H9 (cell line): Measurements from ENCODE around the gene EFCAB14. TPM values are rescaled to one million over a fixed set of nuclear protein-coding genes. Genes with fewer than 3 reads are reported as not detected.

Experiments used
- DNase-seq: peaks from one replicate; pipeline ENCODE4 v3.0.0-alpha.2; 2017
- H2AFZ ChIP-seq: one replicate; pipeline ENCODE4 v1.6.1; 2013; ENCODE audit warnings: mild to moderate bottlenecking, low read length, control low read depth, moderate library complexity
- H2AK5ac ChIP-seq: 2 replicates; pipeline ENCODE4 v1.6.1; 2013; ENCODE audit warnings: low read length, control low read depth, mixed read lengths; ENCODE audit not compliant: insufficient read length
- H2BK120ac ChIP-seq: one replicate; pipeline ENCODE4 v1.6.1; 2013; ENCODE audit warnings: low read depth, mild to moderate bottlenecking, low read length, control low read depth, inconsistent platforms; ENCODE audit not compliant: poor library complexity, severe bottlenecking
- H2BK12ac ChIP-seq: 2 replicates; pipeline ENCODE4 v1.6.1; 2013; ENCODE audit warnings: low read length, control low read depth, mixed read lengths, low read depth; ENCODE audit not compliant: insufficient read length
- H2BK15ac ChIP-seq: 2 replicates; pipeline ENCODE4 v1.6.1; 2013; ENCODE audit warnings: low read depth, low read length, control low read depth
- H2BK20ac ChIP-seq: one replicate; pipeline ENCODE4 v1.6.1; 2013; ENCODE audit warnings: low read depth, mild to moderate bottlenecking, low read length, control low read depth, inconsistent platforms; ENCODE audit not compliant: poor library complexity, severe bottlenecking
- H2BK5ac ChIP-seq: 2 replicates; pipeline ENCODE4 v1.6.1; 2013; ENCODE audit warnings: low read length, control low read depth, mixed read lengths; ENCODE audit not compliant: insufficient read length
- H3K14ac ChIP-seq: 2 replicates; pipeline ENCODE4 v1.6.1; 2013; ENCODE audit warnings: low read length, control low read depth; ENCODE audit not compliant: insufficient read depth
- H3K18ac ChIP-seq: 2 replicates; pipeline ENCODE4 v1.6.1; 2013; ENCODE audit warnings: low read depth, mild to moderate bottlenecking, mixed read lengths, low read length, control low read depth; ENCODE audit not compliant: insufficient read length
- H3K23ac ChIP-seq: 2 replicates; pipeline ENCODE4 v1.6.1; 2013; ENCODE audit warnings: low read length, control low read depth, mixed read lengths, low read depth; ENCODE audit not compliant: insufficient read length
- H3K23me2 ChIP-seq: 2 replicates; pipeline ENCODE4 v1.6.1; 2013; ENCODE audit warnings: low read depth, mild to moderate bottlenecking, mixed read lengths, low read length, control low read depth; ENCODE audit not compliant: insufficient read length, poor library complexity, severe bottlenecking
- H3K27ac ChIP-seq: 2 replicates; pipeline ENCODE4 v1.5.1; 2013; ENCODE audit warnings: low read length, control low read depth, mixed read lengths, low read depth; ENCODE audit not compliant: insufficient read length
- H3K27me3 ChIP-seq: 2 replicates; pipeline ENCODE4 v1.6.1; 2013; ENCODE audit warnings: low read length, control low read depth, inconsistent platforms; ENCODE audit not compliant: insufficient read depth
- H3K4ac ChIP-seq: 2 replicates; pipeline ENCODE4 v1.6.1; 2013; ENCODE audit warnings: low read depth, mild to moderate bottlenecking, control low read depth, inconsistent platforms, low read length, moderate library complexity
- H3K4me1 ChIP-seq: 2 replicates; pipeline ENCODE4 v1.6.1; 2013; ENCODE audit warnings: low read length, control low read depth, inconsistent platforms; ENCODE audit not compliant: insufficient read depth
- H3K4me2 ChIP-seq: 2 replicates; pipeline ENCODE4 v1.6.1; 2013; ENCODE audit warnings: low read length, control low read depth, mixed read lengths; ENCODE audit not compliant: insufficient read length, insufficient read depth
- H3K56ac ChIP-seq: 2 replicates; pipeline ENCODE4 v1.6.1; 2013; ENCODE audit warnings: low read depth, mild to moderate bottlenecking, mixed read lengths, low read length, control low read depth; ENCODE audit not compliant: insufficient read length
- H3K79me1 ChIP-seq: 2 replicates; pipeline ENCODE4 v1.6.1; 2013; ENCODE audit warnings: low read depth, mild to moderate bottlenecking, moderate library complexity, low read length, control low read depth, inconsistent platforms; ENCODE audit not compliant: insufficient read depth, poor library complexity, severe bottlenecking
- H3K79me2 ChIP-seq: 2 replicates; pipeline ENCODE4 v1.6.1; 2013; ENCODE audit warnings: low read length, control low read depth, inconsistent platforms; ENCODE audit not compliant: insufficient read depth
- H3K9ac ChIP-seq: 2 replicates; pipeline ENCODE4 v1.6.1; 2013; ENCODE audit warnings: low read length, control low read depth, mixed read lengths; ENCODE audit not compliant: insufficient read length; ENCODE audit errors: extremely low read depth
- H3K9me3 ChIP-seq: one replicate; pipeline ENCODE4 v1.6.1; 2013; ENCODE audit warnings: low read depth, low read length, inconsistent platforms; ENCODE audit not compliant: control insufficient read depth
- H3T11ph ChIP-seq: one replicate; pipeline ENCODE4 v1.6.1; 2013; ENCODE audit warnings: mild to moderate bottlenecking, low read length, control low read depth, inconsistent platforms
- H4K20me1 ChIP-seq: one replicate; pipeline ENCODE4 v1.6.1; 2013; ENCODE audit not compliant: control insufficient read depth, insufficient read length, insufficient read depth
- H4K5ac ChIP-seq: 2 replicates; pipeline ENCODE4 v1.6.1; 2013; ENCODE audit warnings: low read depth, mild to moderate bottlenecking, mixed read lengths, low read length, control low read depth; ENCODE audit not compliant: insufficient read length
- H4K8ac ChIP-seq: replicated peaks from 2 replicates; pipeline ENCODE4 v1.6.1; 2013; ENCODE audit warnings: low read length, control low read depth, mixed read lengths, low read depth; ENCODE audit not compliant: insufficient read length
- H4K91ac ChIP-seq: 2 replicates; pipeline ENCODE4 v1.6.1; 2013; ENCODE audit warnings: low read depth, mild to moderate bottlenecking, moderate library complexity, mixed read lengths, low read length, control low read depth; ENCODE audit not compliant: insufficient read length
- H3K27ac Mint-ChIP-seq, 3 experiments: 2 replicates in 2 of 3; 3 replicates in 1 of 3; pipeline ENCODE4 v1.8.0; 2020 to 2021; ENCODE audit warnings: mixed read lengths in 3 of 3, mild to moderate bottlenecking in 1 of 3, moderate library complexity in 1 of 3
- H3K27me3 Mint-ChIP-seq: 2 replicates; pipeline ENCODE4 v1.8.0; 2021; ENCODE audit warnings: low read depth, mild to moderate bottlenecking, moderate library complexity, mixed read lengths
- H3K36me3 Mint-ChIP-seq, 3 experiments: 2 replicates in 2 of 3; 3 replicates in 1 of 3; pipeline ENCODE4 v1.8.0; 2020 to 2021; ENCODE audit warnings: low read depth in 3 of 3, mixed read lengths in 3 of 3; ENCODE audit not compliant: insufficient read depth in 1 of 3
- H3K4me1 Mint-ChIP-seq, 2 experiments: 2 replicates each; pipeline ENCODE4 v1.8.0; 2020; ENCODE audit warnings: mixed read lengths in 2 of 2
- H3K4me3 Mint-ChIP-seq, 2 experiments: 2 replicates in 1 of 2; 3 replicates in 1 of 2; pipeline ENCODE4 v1.8.0; 2020 to 2021; ENCODE audit warnings: mild to moderate bottlenecking in 2 of 2, mixed read lengths in 2 of 2, moderate library complexity in 1 of 2
- H3K9me3 Mint-ChIP-seq, 2 experiments: 2 replicates in 1 of 2; 3 replicates in 1 of 2; pipeline ENCODE4 v1.8.0; 2020; ENCODE audit warnings: mild to moderate bottlenecking in 2 of 2, mixed read lengths in 2 of 2, moderate library complexity in 1 of 2
- CTCF ChIP-seq: fragments of 200-600 bp; sonication (generic); conservative IDR thresholded peaks from 3 replicates; pipeline ENCODE4 v1.8.0; 2021; ENCODE audit warnings: antibody characterized with exemption, mild to moderate bottlenecking
- total RNA-seq: library from RNA; stranded (reverse); gene quantifications from 2 replicates; pipeline ENCODE4 v1.2.1, GENCODE V29; 2021

The EFCAB14 gene
- total RNA-seq, 1 experiment from 2014 or later, result 42.2 TPM

GRCh38 chr1:46761740-46762139 lies 42.8 kb upstream of the EFCAB14 start:
- no peak overlapping the region for H3K18ac ChIP-seq
- Mint-ChIP-seq H3K9me3 (peaks cover 0 to 17% of the 10 kb centered on the region in 2 experiments; a peak in 4 of 5 replicates), H3K27ac (no peak overlapping the region), H3K27me3 (peaks cover 13% of the 10 kb centered on the region), H3K4me3 (no peak overlapping the region), H3K4me1 (peaks cover 18 to 19% of the 10 kb centered on the region in 2 experiments), H3K36me3 (no peaks in the 10 kb centered on the region; a peak in 1 of 7 replicates)
- no peak overlapping the region for H3K4ac ChIP-seq
- no peak for DNase-seq
- H4K91ac ChIP-seq, result no peak overlapping the region
- no peaks in the 10 kb centered on the region for H3K27me3 ChIP-seq
- peaks cover 9% of the 10 kb centered on the region; the same call in 1 of the 2 replicates for H3K4me1 ChIP-seq
- H3K23ac ChIP-seq, result no peak overlapping the region
- H3K9ac ChIP-seq, result no peak overlapping the region
- no peak overlapping the region for H3K4me2 ChIP-seq
- no peak overlapping the region for H2AFZ ChIP-seq
- H3K56ac ChIP-seq, result no peak overlapping the region
- H2BK5ac ChIP-seq, result no peak overlapping the region
- H4K20me1 ChIP-seq, result no peaks in the 10 kb centered on the region
- H3K23me2 ChIP-seq, result no peaks in the 10 kb centered on the region
- TF ChIP-seq CTCF, result no peak
- no peak overlapping the region for H4K8ac ChIP-seq
- H2BK120ac ChIP-seq, result no peak overlapping the region
- H3K79me2 ChIP-seq, result no peaks in the 10 kb centered on the region
- no peak overlapping the region for H2BK12ac ChIP-seq
- H3K9me3 ChIP-seq, result no peaks in the 10 kb centered on the region
- no peak overlapping the region for H2BK20ac ChIP-seq
- no peak overlapping the region for H3K27ac ChIP-seq
- no peak overlapping the region for H2AK5ac ChIP-seq
- H3T11ph ChIP-seq, result no peak overlapping the region
- H3K79me1 ChIP-seq, result no peaks in the 10 kb centered on the region
- no peak overlapping the region for H2BK15ac ChIP-seq
- H3K14ac ChIP-seq, result no peak overlapping the region
- no peak overlapping the region for H4K5ac ChIP-seq
